Thoracic aorta (tissue), 2 donors: ENCODE measurements around the gene ZYX. TPM values are rescaled to one million over a fixed set of nuclear protein-coding genes. Genes with fewer than 3 reads are reported as not detected.

Experiments
- ATAC-seq: fragments of 150-250 bp; one replicate; pipeline ENCODE4 v1.8.0; 2017; ENCODE audit warnings: low read depth; ENCODE audit not compliant: insufficient number of reproducible peaks, low FRiP score
- DNase-seq: peaks from one replicate; pipeline ENCODE4 v3.0.0-alpha.2; 2020; ENCODE audit warnings: low spot score
- H3K27ac ChIP-seq, 2 donors: fragments of 200-600 bp; sonication (generic); 1 replicate in 1 of 2; 2 replicates in 1 of 2; pipeline ENCODE4 v1.5.1; 2016; ENCODE audit warnings: mild to moderate bottlenecking in 2 of 2, moderate library complexity in 2 of 2
- H3K27me3 ChIP-seq: fragments of 200-600 bp; sonication (generic); replicated peaks from 2 replicates; pipeline ENCODE4 v1.6.0; 2016; ENCODE audit warnings: mild to moderate bottlenecking; ENCODE audit not compliant: insufficient read depth
- H3K36me3 ChIP-seq: fragments of 200-600 bp; sonication (generic); one replicate; pipeline ENCODE4 v1.5.1; 2016
- H3K4me1 ChIP-seq, 2 donors: fragments of 200-600 bp; sonication (generic); 1 replicate in 1 of 2; 2 replicates in 1 of 2; pipeline versions ENCODE4 v1.5.1 to v1.6.0; 2016; ENCODE audit warnings: low read depth in 2 of 2, mild to moderate bottlenecking in 1 of 2; ENCODE audit not compliant: control insufficient read depth in 1 of 2
- H3K4me3 ChIP-seq: fragments of 200-600 bp; sonication (generic); 2 replicates; pipeline ENCODE4 v1.5.1; 2016; ENCODE audit warnings: mild to moderate bottlenecking
- H3K9me3 ChIP-seq: fragments of 200-600 bp; sonication (generic); 2 replicates; pipeline ENCODE4 v1.5.1; 2016
- total RNA-seq, 2 donors: library from RNA; depleted of rRNA; stranded (reverse); fragments of >200 nt; gene quantifications; one replicate each; pipeline versions ENCODE4 v1.1.0 to v1.2.3, GENCODE V29; 2016
- TF ChIP-seq, protein P1 (sequence below): fragments of 200-600 bp; sonication (generic); IDR thresholded peaks from one replicate; pipeline ENCODE4 v1.5.1; 2019; ENCODE audit warnings: antibody characterized with exemption

ZYX gene
- total RNA-seq, 2 donors from 2014 or later = 234 to 287 TPM

DNA sequence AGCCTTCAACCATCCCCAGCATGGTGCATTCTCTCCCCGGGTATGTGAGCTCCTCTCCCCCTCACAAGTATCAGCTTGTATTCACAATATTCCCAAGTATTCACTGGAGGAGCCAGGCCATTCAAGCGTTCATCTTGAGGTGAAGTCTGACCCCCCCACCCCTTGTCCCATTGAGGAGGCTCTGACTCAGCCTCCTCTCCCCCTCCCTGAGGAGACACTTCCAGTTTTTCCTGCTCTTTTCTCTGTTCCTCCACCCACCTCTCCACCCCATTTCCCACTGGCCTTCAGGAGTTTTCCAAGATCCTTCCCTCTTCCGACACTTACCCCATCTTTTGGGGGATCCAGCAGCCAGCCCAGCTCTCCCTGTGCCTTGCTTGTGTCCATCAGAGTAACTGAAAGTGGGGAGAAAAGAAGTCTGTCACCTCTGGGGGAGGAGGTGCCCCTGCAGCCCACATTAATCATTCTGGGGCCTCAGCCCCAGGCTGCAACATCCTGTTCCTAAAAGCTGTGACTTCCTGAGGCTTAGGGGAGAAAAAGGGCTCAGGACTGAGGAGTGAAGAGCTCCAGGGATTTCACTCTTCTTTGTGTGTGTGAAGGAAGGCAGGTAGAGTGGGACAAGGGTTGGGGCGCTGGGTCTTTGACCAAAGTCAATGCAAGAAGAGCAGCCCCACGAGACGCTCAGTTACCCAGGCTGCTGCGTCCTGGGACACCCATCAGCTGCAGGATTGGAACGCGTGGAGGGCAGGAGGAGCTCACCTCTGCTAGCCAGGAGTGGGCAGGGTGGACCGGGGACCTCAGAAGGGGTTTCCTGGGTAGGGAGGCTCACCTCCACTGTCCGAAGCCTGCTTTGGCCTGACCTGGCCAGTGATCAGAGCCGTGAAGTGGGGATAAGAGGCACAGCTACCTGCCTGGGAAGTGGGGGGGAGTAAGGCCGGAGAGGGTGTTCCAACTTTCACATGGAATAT, 26.4 kb downstream of the ZYX start:
- Histone ChIP-seq H3K9me3 (no peaks in the 10 kb centered on the region), H3K36me3 (no peaks in the 10 kb centered on the region), H3K27me3 (no peaks in the 10 kb centered on the region), H3K27ac (no peak overlapping the region), H3K4me3 (peak overlapping the region; percentile 49), H3K4me1 (peaks cover 19 to 42% of the 10 kb centered on the region in 2 donors)
- TF ChIP-seq, protein P1, sequence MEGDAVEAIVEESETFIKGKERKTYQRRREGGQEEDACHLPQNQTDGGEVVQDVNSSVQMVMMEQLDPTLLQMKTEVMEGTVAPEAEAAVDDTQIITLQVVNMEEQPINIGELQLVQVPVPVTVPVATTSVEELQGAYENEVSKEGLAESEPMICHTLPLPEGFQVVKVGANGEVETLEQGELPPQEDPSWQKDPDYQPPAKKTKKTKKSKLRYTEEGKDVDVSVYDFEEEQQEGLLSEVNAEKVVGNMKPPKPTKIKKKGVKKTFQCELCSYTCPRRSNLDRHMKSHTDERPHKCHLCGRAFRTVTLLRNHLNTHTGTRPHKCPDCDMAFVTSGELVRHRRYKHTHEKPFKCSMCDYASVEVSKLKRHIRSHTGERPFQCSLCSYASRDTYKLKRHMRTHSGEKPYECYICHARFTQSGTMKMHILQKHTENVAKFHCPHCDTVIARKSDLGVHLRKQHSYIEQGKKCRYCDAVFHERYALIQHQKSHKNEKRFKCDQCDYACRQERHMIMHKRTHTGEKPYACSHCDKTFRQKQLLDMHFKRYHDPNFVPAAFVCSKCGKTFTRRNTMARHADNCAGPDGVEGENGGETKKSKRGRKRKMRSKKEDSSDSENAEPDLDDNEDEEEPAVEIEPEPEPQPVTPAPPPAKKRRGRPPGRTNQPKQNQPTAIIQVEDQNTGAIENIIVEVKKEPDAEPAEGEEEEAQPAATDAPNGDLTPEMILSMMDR = no peak
- no peak for ATAC-seq
- DNase-seq = no peak

DNA sequence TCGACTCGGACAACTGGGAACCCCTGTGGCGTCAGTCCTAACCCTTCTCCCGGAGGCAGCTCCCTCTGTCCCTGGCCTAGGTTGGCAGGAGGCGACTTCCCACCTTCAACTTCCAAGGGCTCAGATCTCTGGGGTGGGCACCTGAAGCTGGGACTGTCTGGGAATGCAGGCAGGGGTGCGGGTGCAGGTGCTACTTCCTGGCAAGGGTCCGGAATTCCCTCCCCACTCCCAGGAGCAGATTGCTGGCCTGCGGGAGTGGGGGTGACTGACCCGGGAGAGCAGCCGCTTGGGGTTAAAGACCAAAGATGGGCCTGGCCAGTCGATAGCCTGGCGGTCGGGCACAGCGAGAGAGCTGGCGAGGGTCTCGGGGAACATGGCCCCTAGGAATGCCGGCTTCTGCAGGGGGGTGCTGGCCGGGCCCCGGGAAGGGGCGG, 27.1 kb downstream of the ZYX start:
- Histone ChIP-seq H3K27me3 (no peaks in the 10 kb centered on the region), H3K36me3 (no peaks in the 10 kb centered on the region), H3K9me3 (no peaks in the 10 kb centered on the region), H3K27ac (no peak overlapping the region), H3K4me1 (peaks cover 19 to 42% of the 10 kb centered on the region in 2 donors), H3K4me3 (peak overlapping the region; percentile 49)
- DNase-seq (no peak), ATAC-seq (no peak)
- TF ChIP-seq, protein P1 = no peak

DNA sequence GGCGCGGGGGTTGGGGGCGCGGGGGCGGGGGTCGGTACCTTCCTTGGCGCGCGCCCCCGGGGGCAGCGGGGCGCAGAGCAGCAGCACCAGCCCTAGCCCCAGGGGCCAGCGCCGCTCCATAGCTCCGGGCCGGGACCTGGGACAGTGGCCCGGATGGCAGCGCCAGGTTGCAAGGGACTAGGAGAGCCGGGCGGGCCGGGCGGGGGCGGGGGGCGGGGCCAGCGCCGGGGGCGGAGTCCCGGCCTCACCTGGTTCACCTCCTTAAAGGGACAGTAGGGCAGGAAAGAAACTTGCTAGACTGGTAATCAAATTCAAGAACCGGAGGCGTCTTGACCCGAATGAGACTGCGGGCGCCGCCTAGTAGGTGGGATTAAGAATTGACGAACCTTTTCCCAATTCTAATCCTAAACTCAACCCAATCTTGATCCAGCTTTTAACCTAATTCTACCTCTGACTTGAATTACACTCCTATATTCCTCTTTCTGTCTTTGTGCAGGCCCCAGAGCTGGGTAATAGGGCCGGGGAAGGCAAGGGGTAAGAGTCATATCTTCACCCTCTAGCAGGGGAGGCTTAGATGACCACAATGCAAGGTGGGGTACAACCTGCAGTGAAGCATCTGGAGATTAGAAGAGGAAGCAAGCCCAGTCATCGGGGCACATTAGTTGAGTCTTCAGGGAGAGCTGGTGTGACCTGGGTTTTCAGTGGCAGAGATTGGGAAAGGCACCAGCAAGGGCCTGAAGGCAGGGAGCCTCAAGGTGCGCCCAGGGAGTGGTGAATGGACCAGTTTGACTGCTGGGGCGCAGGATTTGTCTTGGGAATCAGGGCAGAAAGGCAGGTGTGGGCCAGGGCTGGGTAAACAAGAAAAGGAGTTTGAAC, 27.8 kb downstream of the ZYX start, which contains the start of gene EPHA1:
EPHA1 (minus strand) TSS at position 171 of the 876 bp plus-strand sequence; CDS start at position 120, 51 bp downstream.
- ATAC-seq = no peak
- Histone ChIP-seq H3K27me3 (no peaks in the 10 kb centered on the region), H3K9me3 (no peaks in the 10 kb centered on the region), H3K4me3 (peak within 1 kb of the TSS; percentile 49), H3K27ac (no peak within 1 kb of the TSS), H3K36me3 (no peaks in the 10 kb centered on the region), H3K4me1 (peaks cover 19 to 42% of the 10 kb centered on the region in 2 donors)
- no peak for DNase-seq
- TF ChIP-seq, protein P1 = peak; percentile 19

DNA sequence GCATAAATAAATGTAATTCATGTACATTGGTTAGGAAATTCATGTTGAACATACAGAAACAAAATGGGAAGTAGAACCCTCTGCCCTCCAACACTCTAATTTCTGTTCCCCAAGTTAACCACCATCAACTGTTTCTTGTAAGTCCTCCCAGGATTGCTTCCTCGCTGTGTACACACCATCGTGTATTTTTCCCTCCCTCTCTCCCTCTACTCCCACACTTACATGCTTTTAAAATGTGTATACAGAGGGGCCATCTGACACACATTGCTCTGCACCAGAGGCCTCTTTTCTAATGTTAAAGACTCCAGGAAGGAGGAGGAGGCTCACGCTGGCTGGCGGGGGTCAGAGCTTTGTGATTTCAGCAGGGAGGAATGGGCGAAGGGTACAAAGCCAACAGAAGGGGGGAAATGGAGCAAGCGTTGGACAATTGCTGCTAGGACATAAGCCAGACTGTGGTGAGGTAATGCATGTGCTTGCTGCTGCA, 29.4 kb downstream of the ZYX start:
- ATAC-seq (no peak), DNase-seq (no peak)
- TF ChIP-seq, protein P1 = no peak
- no peak overlapping the region for H3K27ac ChIP-seq
- H3K36me3 ChIP-seq = no peaks in the 10 kb centered on the region
- H3K9me3 ChIP-seq = no peaks in the 10 kb centered on the region
- peak overlapping the region; percentile 18 for H3K4me3 ChIP-seq
- H3K4me1 ChIP-seq = peaks cover 19 to 42% of the 10 kb centered on the region in 2 donors
- no peaks in the 10 kb centered on the region for H3K27me3 ChIP-seq
